GM04503 (cell line): ENCODE data around the gene FAM168B.

ENCODE experiments used
- DNase-seq: peaks from one replicate; pipeline ENCODE4 v3.0.0-alpha.2; 2012; ENCODE audit warnings: low read depth

FAM168B gene

GRCh38 chr2:131055169-131056065 is 37.8 kb downstream of the FAM168B start:
- DNase-seq: peak; percentile 54

GRCh38 chr2:131054488-131054887 is 38.8 kb downstream of the FAM168B start:
- no peak for DNase-seq

- no peak for DNase-seq
These were observed 40.5 kb downstream of the FAM168B start for GRCh38 chr2:131052741-131053263.

- DNase-seq: no peak
These were observed 42.4 kb downstream of the FAM168B start for GRCh38 chr2:131050896-131051295.

- no peak for DNase-seq
These were observed 44.0 kb downstream of the FAM168B start for GRCh38 chr2:131049150-131049718.

- DNase-seq: no peak
These were observed 44.6 kb downstream of the FAM168B start for GRCh38 chr2:131048641-131049040.

- no peak for DNase-seq
These were observed 45.2 kb downstream of the FAM168B start for GRCh38 chr2:131047920-131048560.

GRCh38 chr2:131046918-131047652 is 46.2 kb downstream of the FAM168B start:
- no peak for DNase-seq

- DNase-seq: no peak
These were observed 47.0 kb downstream of the FAM168B start for GRCh38 chr2:131046028-131046917.

- no peak for DNase-seq
These were observed 47.8 kb downstream of the FAM168B start for GRCh38 chr2:131045286-131046027.

- DNase-seq: no peak
These were observed 48.5 kb downstream of the FAM168B start for GRCh38 chr2:131044757-131045150.

GRCh38 chr2:131044075-131044756 is 49.0 kb downstream of the FAM168B start:
- DNase-seq: no peak

- DNase-seq: no peak
These were observed 49.8 kb downstream of the FAM168B start for GRCh38 chr2:131043199-131044074.

GRCh38 chr2:131042148-131042775 is 51.0 kb downstream of the FAM168B start:
- DNase-seq: no peak

GRCh38 chr2:131041402-131042147 is 51.7 kb downstream of the FAM168B start:
- no peak for DNase-seq

GRCh38 chr2:131040661-131041401 is 52.4 kb downstream of the FAM168B start:
- no peak for DNase-seq
